Neural progenitor cell (in vitro differentiated cells): Measurements from ENCODE around the gene SYT7.

ENCODE experiments used
- EZH2 ChIP-seq: fragments of 200-600 bp; sonication (generic); IDR thresholded peaks from 2 replicates; pipeline ENCODE4 v1.6.1; 2017; ENCODE audit warnings: antibody characterized with exemption, mild to moderate bottlenecking, moderate library complexity
- EZH2phosphoT487 ChIP-seq: fragments of 200-600 bp; sonication (generic); IDR thresholded peaks from 2 replicates; pipeline ENCODE4 v1.6.1; 2017; ENCODE audit warnings: antibody characterized with exemption
- TF ChIP-seq, protein P1 (sequence below): fragments of 200-600 bp; sonication (generic); IDR thresholded peaks from 2 replicates; pipeline ENCODE4 v1.5.1; 2017; ENCODE audit warnings: antibody characterized with exemption, mild to moderate bottlenecking

DNA sequence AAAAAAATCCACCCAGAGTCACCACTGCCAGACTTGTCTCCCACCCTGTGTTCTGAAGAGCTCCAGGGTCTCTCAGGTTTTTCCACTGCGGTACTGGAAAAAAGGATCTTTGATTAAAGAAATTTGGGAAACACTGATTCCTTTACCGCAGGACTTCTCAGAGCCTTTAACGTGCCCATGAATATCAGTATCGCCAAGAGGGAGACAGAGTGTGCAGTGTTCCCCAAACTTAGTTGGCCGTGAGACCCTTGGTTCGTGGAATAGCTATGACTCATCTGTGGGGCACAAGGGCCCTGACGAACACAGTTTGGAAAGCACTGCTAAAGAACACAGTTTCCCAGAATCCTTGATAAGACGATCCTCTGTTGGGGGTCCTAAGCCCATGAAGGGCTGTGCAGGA, 31.7 kb downstream of the SYT7 start:
- TF ChIP-seq, protein P1, sequence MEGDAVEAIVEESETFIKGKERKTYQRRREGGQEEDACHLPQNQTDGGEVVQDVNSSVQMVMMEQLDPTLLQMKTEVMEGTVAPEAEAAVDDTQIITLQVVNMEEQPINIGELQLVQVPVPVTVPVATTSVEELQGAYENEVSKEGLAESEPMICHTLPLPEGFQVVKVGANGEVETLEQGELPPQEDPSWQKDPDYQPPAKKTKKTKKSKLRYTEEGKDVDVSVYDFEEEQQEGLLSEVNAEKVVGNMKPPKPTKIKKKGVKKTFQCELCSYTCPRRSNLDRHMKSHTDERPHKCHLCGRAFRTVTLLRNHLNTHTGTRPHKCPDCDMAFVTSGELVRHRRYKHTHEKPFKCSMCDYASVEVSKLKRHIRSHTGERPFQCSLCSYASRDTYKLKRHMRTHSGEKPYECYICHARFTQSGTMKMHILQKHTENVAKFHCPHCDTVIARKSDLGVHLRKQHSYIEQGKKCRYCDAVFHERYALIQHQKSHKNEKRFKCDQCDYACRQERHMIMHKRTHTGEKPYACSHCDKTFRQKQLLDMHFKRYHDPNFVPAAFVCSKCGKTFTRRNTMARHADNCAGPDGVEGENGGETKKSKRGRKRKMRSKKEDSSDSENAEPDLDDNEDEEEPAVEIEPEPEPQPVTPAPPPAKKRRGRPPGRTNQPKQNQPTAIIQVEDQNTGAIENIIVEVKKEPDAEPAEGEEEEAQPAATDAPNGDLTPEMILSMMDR, result no peak
- TF ChIP-seq EZH2 (no peak), EZH2phosphoT487 (no peak)
